SH-SY5Y (cell line): ENCODE results near the gene DSCAML1.

Experiments
- GATA2 ChIP-seq: IDR thresholded peaks from 2 replicates; pipeline ENCODE4 v1.6.1; 2011; ENCODE audit warnings: mild to moderate bottlenecking, low read depth, low read length
- GATA3 ChIP-seq: IDR thresholded peaks from 2 replicates; pipeline ENCODE4 v1.6.1; 2011; ENCODE audit warnings: low read depth, mild to moderate bottlenecking, low read length, moderate library complexity

DNA sequence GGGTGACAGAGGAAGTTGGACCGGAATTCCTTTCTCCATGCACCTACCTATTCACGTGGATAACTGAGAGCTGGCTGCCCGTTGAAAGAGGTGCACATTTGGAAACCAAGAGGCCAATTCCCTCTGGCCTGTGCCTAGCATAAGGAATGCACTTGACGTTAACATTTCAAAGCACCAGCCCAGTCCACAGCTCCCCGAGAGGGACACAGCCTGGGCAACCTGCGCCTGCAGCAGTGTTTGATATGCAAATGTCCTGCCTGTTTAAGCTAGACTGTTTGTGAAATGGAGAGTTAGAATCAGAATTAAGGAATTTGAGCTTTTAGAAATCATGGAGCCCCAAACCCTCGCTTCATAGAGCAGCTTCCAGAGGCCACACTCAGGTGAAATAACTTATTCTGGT is 126.1 kb downstream of the DSCAML1 start:
- TF ChIP-seq GATA2 (no peak), GATA3 (no peak)
